Panc1 (cell line): ENCODE data around the gene CLMN. TPM values are rescaled to one million over a fixed set of nuclear protein-coding genes. Genes with fewer than 3 reads are reported as not detected.

Source experiments
- ATAC-seq: fragments of 200-7000 bp; cut with Tn5 transposase; 2 replicates; pipeline ENCODE4 v1.9.1; 2020; ENCODE audit warnings: mild to moderate bottlenecking, moderate library complexity
- Bru-seq: library from RNA; stranded (reverse); fragments of 400-500 nt; gene quantifications from one replicate; lab custom pipeline; 2021; lab: Mats Ljungman, UMichigan
- BruChase-seq, 2 experiments: library from RNA; stranded (reverse); fragments of 400-500 nt; gene quantifications; one replicate each; lab custom pipeline; 2021; lab: Mats Ljungman, UMichigan
- BruUV-seq: library from RNA; stranded (reverse); fragments of 400-500 nt; replicated peaks from 2 replicates; lab custom pipeline; 2021; lab: Mats Ljungman, UMichigan
- CTCF ChIA-PET: fragments of 300-600 bp; sonication (Branson Sonifier 250); formaldehyde crosslinking; loops from one replicate; lab custom pipeline; 2022; ENCODE audit warnings: antibody characterized with exemption; lab: Charles Lee
- POLR2A ChIA-PET: fragments of 300-600 bp; sonication (Branson Sonifier 250); formaldehyde crosslinking; loops from one replicate; lab custom pipeline; 2022; ENCODE audit warnings: antibody characterized with exemption; lab: Charles Lee
- DNase-seq: peaks from one replicate; pipeline ENCODE4 v3.0.0-alpha.2; 2010; ENCODE audit warnings: low read depth, low spot score
- H3K27ac ChIP-seq: 2 replicates; pipeline ENCODE4 v1.5.1; 2011; ENCODE audit warnings: mild to moderate bottlenecking, low read length, inconsistent platforms
- H3K27me3 ChIP-seq: fragments of 200-500 bp; sonication (Bioruptor generic); 2 replicates; pipeline ENCODE4 v1.6.0; 2014; ENCODE audit warnings: low read length, inconsistent platforms; ENCODE audit not compliant: control insufficient read depth, insufficient read depth
- H3K36me3 ChIP-seq: fragments of 200-500 bp; sonication (Bioruptor generic); 2 replicates; pipeline ENCODE4 v1.5.1; 2014; ENCODE audit warnings: inconsistent platforms, mild to moderate bottlenecking, low read length, moderate library complexity; ENCODE audit not compliant: control insufficient read depth, insufficient read depth
- H3K4me1 ChIP-seq: 2 replicates; pipeline ENCODE4 v1.5.1; 2011; ENCODE audit warnings: inconsistent platforms, mild to moderate bottlenecking, low read length, moderate library complexity; ENCODE audit not compliant: control insufficient read depth, insufficient read depth
- H3K4me3 ChIP-seq, 2 experiments: 2 replicates each; pipeline ENCODE4 v1.5.1; 2011 to 2012; ENCODE audit warnings: low read depth in 2 of 2, low read length in 2 of 2, mild to moderate bottlenecking in 2 of 2, inconsistent platforms in 1 of 2, moderate library complexity in 1 of 2
- H3K9me3 ChIP-seq: fragments of 200-500 bp; sonication (Bioruptor generic); 2 replicates; pipeline ENCODE4 v1.5.1; 2014; ENCODE audit warnings: low read depth, mild to moderate bottlenecking, inconsistent platforms, low read length, moderate library complexity; ENCODE audit not compliant: control insufficient read depth, insufficient read depth
- CTCF ChIP-seq: fragments of 450-650 bp; IDR thresholded peaks from 2 replicates; pipeline ENCODE4 v1.5.1; 2017; ENCODE audit warnings: mild to moderate bottlenecking
- POLR2AphosphoS5 ChIP-seq: IDR thresholded peaks from 2 replicates; pipeline ENCODE4 v1.6.1; 2012; ENCODE audit warnings: mild to moderate bottlenecking, low read depth, low read length, moderate library complexity
- REST ChIP-seq, 2 experiments: IDR thresholded peaks; 2 replicates each; pipeline ENCODE4 v1.6.1; 2011 to 2012; ENCODE audit warnings: low read depth in 2 of 2, control low read depth in 1 of 2, low read length in 1 of 2, mild to moderate bottlenecking in 1 of 2, moderate library complexity in 1 of 2; ENCODE audit not compliant: insufficient read depth in 1 of 2
- SIN3A ChIP-seq: IDR thresholded peaks from 2 replicates; pipeline ENCODE4 v1.6.1; 2012; ENCODE audit warnings: low read depth, mild to moderate bottlenecking, low read length, moderate library complexity, borderline replicate concordance; ENCODE audit not compliant: insufficient read depth
- TCF7L2 ChIP-seq: IDR thresholded peaks from 2 replicates; pipeline ENCODE4 v1.6.1; 2011; ENCODE audit warnings: mild to moderate bottlenecking, low read depth, low read length, inconsistent platforms
- in situ Hi-C: cut with HindIII; loops from 2 replicates; pipeline ENCODE4 v1.10.0; 2016; ENCODE audit warnings: low sequenced_read_pairs, low pct_unique_long_range_greater_than_20kb
- intact Hi-C: fragments of 100-400 bp; cut with micrococcal nuclease; formaldehyde crosslinking; loops from one replicate; pipeline ENCODE4 v1.10.0; 2022; ENCODE audit not compliant: unreplicated experiment
- long read RNA-seq: library from polyadenylated mRNA; unstranded; transcript quantifications from one replicate; pipeline ENCODE4 v2.0.0, GENCODE V29; 2021; ENCODE audit not compliant: unreplicated experiment
- polyA plus RNA-seq: library from polyadenylated mRNA; unstranded; fragments of >200 nt; gene quantifications from one replicate; pipeline ENCODE4 v1.2.1, GENCODE V29; 2012; ENCODE audit warnings: missing spikeins; ENCODE audit not compliant: insufficient read length
- total RNA-seq: library from RNA; stranded (reverse); gene quantifications from one replicate; pipeline ENCODE4 v1.2.1, GENCODE V29; 2021; ENCODE audit not compliant: unreplicated experiment

The CLMN gene
- total RNA-seq (34.9 TPM), Bru-seq, nascent RNA (percentile 72 among the genes with signal in this experiment), BruChase-seq, experiment 1, labeled RNA remaining after a 2-hour chase (percentile 72 among the genes with signal in this experiment), BruChase-seq, experiment 2, labeled RNA remaining after a 6-hour chase (percentile 76 among the genes with signal in this experiment)
- polyA plus RNA-seq: 11.4 TPM
- long read RNA-seq, full-length matches to known transcripts: 5 of 45 reads
- long read RNA-seq, partial matches to known transcripts: 31 of 45 reads
- long read RNA-seq, other reads (novel, unspliced or antisense): 9 of 45 reads

GRCh38 chr14:95319312-95320077 is at the start of gene CLMN:
CLMN (minus strand) TSS chr14:95319908; CDS start chr14:95319792, 116 bp downstream.
- Histone ChIP-seq H3K27ac (peak within 1 kb of the TSS; percentile 70), H3K9me3 (no peaks in the 10 kb centered on the region), H3K27me3 (no peaks in the 10 kb centered on the region), H3K36me3 (no peaks in the 10 kb centered on the region), H3K4me3 (peak within 1 kb of the TSS; percentile 70 to 72), H3K4me1 (peaks cover 27% of the 10 kb centered on the region)
- ChIA-PET POLR2A (no interaction called here), CTCF (no interaction called here)
- DNase-seq (no peak), ATAC-seq (peak; percentile 76)
- in situ Hi-C loops (no loop called here), intact Hi-C loops (no loop called here)
- no TSS peak for BruUV-seq
- TF ChIP-seq CTCF: no peak
- TF ChIP-seq SIN3A: no peak
- no peak for TF ChIP-seq POLR2AphosphoS5
- no peak for TF ChIP-seq TCF7L2
- TF ChIP-seq REST (IDR thresholded peaks at IDR 0.05; ENCODE audit: insufficient read depth in 1 of 2, low read depth in 2 of 2, low read length in 1 of 2): no peak

- ChIA-PET POLR2A (no interaction called here), CTCF (no interaction called here)
- ATAC-seq (no peak), DNase-seq (no peak)
- no peaks in the 10 kb centered on the region for H3K9me3 ChIP-seq
- no peaks in the 10 kb centered on the region for H3K4me1 ChIP-seq
- H3K36me3 ChIP-seq: no peaks in the 10 kb centered on the region
- no peak for TF ChIP-seq TCF7L2
- TF ChIP-seq REST (IDR thresholded peaks at IDR 0.05; ENCODE audit: insufficient read depth in 1 of 2, low read depth in 2 of 2, low read length in 1 of 2): no peak
- no peak for TF ChIP-seq CTCF
- no peak for TF ChIP-seq POLR2AphosphoS5
- no peak for TF ChIP-seq SIN3A
- H3K27ac ChIP-seq: no peak overlapping the region
- H3K27me3 ChIP-seq: no peaks in the 10 kb centered on the region
- intact Hi-C loops: no loop called here
- no TSS peak for BruUV-seq
- in situ Hi-C loops: no loop called here
- H3K4me3 ChIP-seq: no peak overlapping the region
These were observed 45.7 kb upstream of the CLMN start for GRCh38 chr14:95365401-95365800.
